T-helper 1 cell treated with Interleukin-12 subunit alpha and Interleukin-12 subunit beta and Interleukin-4 antibody, amounts not matched to agents 30 μg/mL and 1 μg/mL, for 36 hours (primary cell): Measurements from ENCODE around the gene VWF.
"Not testable (repeated sequence)": the region's sequence is repeated elsewhere in the genome, so short reads cannot be mapped to it uniquely, and the experiment has no call there.

Experiments
- H3K27ac Mint-ChIP-seq: one replicate; pipeline ENCODE4 v1.8.0; 2021; ENCODE audit warnings: mild to moderate bottlenecking, mixed read lengths
- H3K27me3 Mint-ChIP-seq: one replicate; pipeline ENCODE4 v1.8.0; 2021; ENCODE audit warnings: low read depth, mixed read lengths
- H3K36me3 Mint-ChIP-seq: one replicate; pipeline ENCODE4 v1.8.0; 2021; ENCODE audit warnings: low read depth, mixed read lengths
- H3K4me1 Mint-ChIP-seq: one replicate; pipeline ENCODE4 v1.8.0; 2021; ENCODE audit warnings: low read depth, mixed read lengths
- H3K4me3 Mint-ChIP-seq: one replicate; pipeline ENCODE4 v1.8.0; 2021; ENCODE audit warnings: mild to moderate bottlenecking, moderate library complexity, mixed read lengths
- H3K9me3 Mint-ChIP-seq: one replicate; pipeline ENCODE4 v1.8.0; 2021; ENCODE audit warnings: mixed read lengths

The VWF gene

DNA sequence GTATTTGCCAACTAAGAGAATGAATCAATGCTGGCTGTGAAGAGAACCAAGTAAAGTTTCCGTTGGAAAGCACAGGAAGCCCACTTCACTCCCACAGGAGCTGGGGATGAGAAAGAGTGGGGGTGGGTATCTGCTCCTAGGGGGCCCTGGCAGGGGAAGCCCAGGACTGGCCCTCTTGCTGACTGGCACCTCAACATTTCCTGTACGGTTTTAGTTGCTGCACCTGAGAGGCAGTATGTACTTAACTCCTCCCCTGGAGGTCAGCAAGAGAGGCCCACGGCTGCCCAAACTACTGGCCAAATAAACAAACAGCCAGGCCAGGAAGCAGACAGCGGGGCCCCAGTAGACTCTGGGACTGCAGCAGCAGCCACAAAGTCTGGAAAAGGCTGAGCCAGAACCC is 33.8 kb upstream of the VWF start:
- Mint-ChIP-seq H3K4me3 (no peak overlapping the region), H3K36me3 (no peaks in the 10 kb centered on the region), H3K4me1 (no peaks in the 10 kb centered on the region), H3K9me3 (no peaks in the 10 kb centered on the region), H3K27ac (no peak overlapping the region), H3K27me3 (peaks cover 4% of the 10 kb centered on the region)

- peaks cover 4% of the 10 kb centered on the region for H3K27me3 Mint-ChIP-seq
- no peak overlapping the region for H3K27ac Mint-ChIP-seq
- H3K9me3 Mint-ChIP-seq: no peaks in the 10 kb centered on the region
- no peaks in the 10 kb centered on the region for H3K4me1 Mint-ChIP-seq
- no peak overlapping the region for H3K4me3 Mint-ChIP-seq
- H3K36me3 Mint-ChIP-seq: no peaks in the 10 kb centered on the region
These were observed 33.0 kb upstream of the VWF start for GRCh38 chr12:6157482-6157881.

- Mint-ChIP-seq H3K4me3 (no peak overlapping the region), H3K4me1 (no peaks in the 10 kb centered on the region), H3K9me3 (no peaks in the 10 kb centered on the region), H3K27ac (no peak overlapping the region), H3K27me3 (peaks cover 4% of the 10 kb centered on the region), H3K36me3 (no peaks in the 10 kb centered on the region)
These were observed 30.4 kb upstream of the VWF start for GRCh38 chr12:6154730-6155459.

- H3K27ac Mint-ChIP-seq: not testable (repeated sequence)
These were observed 24.3 kb upstream of the VWF start for GRCh38 chr12:6148722-6149121.

GRCh38 chr12:6148061-6148460 is 23.6 kb upstream of the VWF start:
- Mint-ChIP-seq H3K27ac (no peak overlapping the region), H3K36me3 (no peaks in the 10 kb centered on the region), H3K27me3 (no peaks in the 10 kb centered on the region), H3K4me1 (peaks cover 3% of the 10 kb centered on the region), H3K4me3 (no peak overlapping the region), H3K9me3 (no peaks in the 10 kb centered on the region)

More at GRCh38 chr12:6148722-6149121, 24.3 kb upstream of the VWF start:
- not testable (repeated sequence) for H3K9me3 Mint-ChIP-seq, H3K27me3 Mint-ChIP-seq, H3K4me3 Mint-ChIP-seq, H3K4me1 Mint-ChIP-seq, H3K36me3 Mint-ChIP-seq

DNA sequence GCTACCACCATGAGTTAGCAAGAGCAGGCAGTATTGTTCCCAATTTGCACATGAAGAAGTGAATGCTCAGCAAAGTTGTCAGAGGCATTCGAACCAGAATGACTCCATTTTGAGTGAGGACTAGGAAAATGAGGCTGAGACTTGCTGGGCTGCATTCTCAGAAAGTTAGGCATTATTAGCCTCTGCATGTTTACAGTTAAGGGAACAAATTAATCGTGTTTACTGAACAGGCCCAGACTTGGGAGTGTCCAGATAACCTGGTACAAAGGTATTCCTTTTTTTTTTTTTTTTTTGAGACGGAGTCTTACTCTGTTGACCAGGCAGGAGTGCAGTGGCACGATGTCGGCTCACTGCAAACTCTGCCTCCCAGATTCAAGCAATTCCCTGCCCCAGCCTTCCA is 22.5 kb upstream of the VWF start:
- no peaks in the 10 kb centered on the region for H3K9me3 Mint-ChIP-seq
- H3K27me3 Mint-ChIP-seq: no peaks in the 10 kb centered on the region
- no peaks in the 10 kb centered on the region for H3K36me3 Mint-ChIP-seq
- H3K4me3 Mint-ChIP-seq: no peak overlapping the region
- H3K27ac Mint-ChIP-seq: no peak overlapping the region
- peaks cover 3% of the 10 kb centered on the region for H3K4me1 Mint-ChIP-seq

DNA sequence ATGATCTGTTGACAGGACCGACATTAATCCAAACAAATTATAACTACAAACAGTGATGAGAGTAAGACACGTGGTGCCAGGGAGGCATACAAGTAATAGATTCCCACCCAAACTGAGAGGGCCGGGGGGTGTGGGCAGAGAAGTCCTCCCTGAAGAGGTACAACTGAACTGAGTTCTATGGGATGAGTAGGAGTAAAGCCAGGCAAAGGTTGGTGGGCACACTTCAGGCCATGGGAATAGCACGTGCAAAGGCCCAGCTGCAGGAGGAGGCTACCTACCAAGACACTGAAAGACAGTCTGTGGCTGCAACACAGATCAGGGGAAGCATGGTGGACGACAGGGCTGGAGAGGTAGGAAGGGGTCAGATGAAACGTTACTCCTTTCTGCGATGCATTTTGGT is 22.0 kb upstream of the VWF start:
- H3K4me3 Mint-ChIP-seq: no peak overlapping the region
- H3K36me3 Mint-ChIP-seq: no peaks in the 10 kb centered on the region
- no peak overlapping the region for H3K27ac Mint-ChIP-seq
- peaks cover 5% of the 10 kb centered on the region for H3K4me1 Mint-ChIP-seq
- H3K27me3 Mint-ChIP-seq: no peaks in the 10 kb centered on the region
- no peaks in the 10 kb centered on the region for H3K9me3 Mint-ChIP-seq

GRCh38 chr12:6145564-6145963 is 21.1 kb upstream of the VWF start:
- Mint-ChIP-seq H3K27me3 (no peaks in the 10 kb centered on the region), H3K27ac (no peak overlapping the region), H3K9me3 (peaks cover 7% of the 10 kb centered on the region), H3K4me3 (no peak overlapping the region), H3K4me1 (peaks cover 14% of the 10 kb centered on the region), H3K36me3 (peaks cover 3% of the 10 kb centered on the region)

GRCh38 chr12:6143303-6143675 is 18.8 kb upstream of the VWF start:
- Mint-ChIP-seq H3K4me1 (peaks cover 25% of the 10 kb centered on the region), H3K36me3 (peaks cover 3% of the 10 kb centered on the region), H3K9me3 (peaks cover 9% of the 10 kb centered on the region), H3K4me3 (no peak overlapping the region), H3K27ac (no peak overlapping the region), H3K27me3 (no peaks in the 10 kb centered on the region)

GRCh38 chr12:6142368-6143302 is 18.2 kb upstream of the VWF start:
- not testable (repeated sequence) for H3K4me3 Mint-ChIP-seq, H3K27me3 Mint-ChIP-seq
- peaks cover 25% of the 10 kb centered on the region for H3K4me1 Mint-ChIP-seq

DNA sequence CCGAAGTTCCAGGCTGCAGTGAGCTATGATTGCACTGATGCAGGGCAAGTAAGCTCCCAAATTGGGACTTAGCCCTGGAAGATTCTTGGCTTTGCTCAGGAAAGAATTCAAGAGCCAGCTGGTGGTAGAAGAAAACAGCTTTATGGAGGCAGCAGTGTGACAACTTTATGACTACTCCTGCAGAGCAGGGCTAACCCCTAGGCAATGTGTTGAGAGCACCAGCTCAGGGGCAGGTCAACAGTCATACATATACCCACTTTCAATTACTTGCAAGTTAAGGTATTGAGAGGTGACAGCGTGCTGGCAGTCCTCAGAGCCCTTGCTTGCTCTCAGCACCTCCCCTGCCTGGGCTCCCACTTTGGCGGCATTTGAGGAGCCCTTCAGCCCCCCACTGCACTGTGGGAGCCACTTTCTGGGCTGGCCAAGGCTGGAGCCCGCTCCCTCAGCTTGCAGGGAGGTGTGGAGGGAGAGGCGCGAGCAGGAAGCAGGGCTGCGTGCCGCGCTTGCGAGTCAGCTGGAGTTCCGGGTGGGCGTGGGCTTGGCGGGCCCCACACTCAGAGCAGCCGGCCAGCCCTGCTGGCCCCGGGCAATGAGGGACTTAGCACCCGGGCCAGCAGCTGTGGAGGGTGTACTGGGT is 17.4 kb upstream of the VWF start:
- not testable (repeated sequence) for H3K9me3 Mint-ChIP-seq, H3K27me3 Mint-ChIP-seq, H3K36me3 Mint-ChIP-seq, H3K4me3 Mint-ChIP-seq
- H3K27ac Mint-ChIP-seq: peak overlapping the region; percentile 88
- H3K4me1 Mint-ChIP-seq: peaks cover 25% of the 10 kb centered on the region

More at GRCh38 chr12:6142368-6143302, 18.2 kb upstream of the VWF start:
- not testable (repeated sequence) for H3K27ac Mint-ChIP-seq, H3K9me3 Mint-ChIP-seq, H3K36me3 Mint-ChIP-seq

DNA sequence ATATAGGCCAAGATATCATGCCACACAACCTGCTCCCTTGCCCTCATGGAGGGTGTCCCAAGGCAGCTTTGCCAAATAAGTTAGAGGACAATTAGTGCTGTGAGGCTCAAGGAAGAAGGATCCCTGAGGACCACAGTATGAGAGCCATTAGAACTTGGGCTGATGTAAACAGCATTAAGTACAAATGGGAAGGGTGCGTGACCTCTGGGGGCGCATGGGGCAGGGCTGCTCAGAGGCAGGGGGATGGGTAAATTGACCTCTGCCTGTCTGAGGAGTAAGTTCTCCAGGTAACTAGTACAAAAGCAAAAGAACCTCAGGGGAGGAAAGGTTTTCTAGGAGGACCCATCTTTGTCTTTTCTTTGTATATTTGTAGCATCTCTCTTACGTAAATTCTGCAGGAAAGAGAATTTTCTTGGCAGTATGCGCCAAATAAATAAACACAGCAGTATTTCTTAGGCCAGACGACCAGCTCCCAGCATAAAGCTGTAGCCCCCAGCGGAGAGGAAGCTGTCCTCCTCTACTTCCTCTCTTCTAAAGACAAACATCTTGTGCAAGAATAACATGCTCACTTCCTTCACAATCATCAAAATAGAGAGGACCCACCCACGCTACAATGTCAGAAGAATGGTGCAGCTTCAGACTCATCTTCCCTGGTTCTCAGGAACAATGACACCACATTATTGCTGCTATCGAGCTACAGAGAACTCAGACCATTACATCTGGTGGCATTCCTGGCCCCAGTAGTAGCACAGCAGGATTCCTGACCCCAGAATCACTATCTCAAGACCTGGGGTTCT is 16.4 kb upstream of the VWF start:
- H3K36me3 Mint-ChIP-seq: peaks cover 3% of the 10 kb centered on the region
- H3K27ac Mint-ChIP-seq: peak overlapping the region; percentile 88
- no peaks in the 10 kb centered on the region for H3K27me3 Mint-ChIP-seq
- H3K4me3 Mint-ChIP-seq: peak overlapping the region; percentile 28
- peaks cover 9% of the 10 kb centered on the region for H3K9me3 Mint-ChIP-seq
- H3K4me1 Mint-ChIP-seq: peaks cover 27% of the 10 kb centered on the region

DNA sequence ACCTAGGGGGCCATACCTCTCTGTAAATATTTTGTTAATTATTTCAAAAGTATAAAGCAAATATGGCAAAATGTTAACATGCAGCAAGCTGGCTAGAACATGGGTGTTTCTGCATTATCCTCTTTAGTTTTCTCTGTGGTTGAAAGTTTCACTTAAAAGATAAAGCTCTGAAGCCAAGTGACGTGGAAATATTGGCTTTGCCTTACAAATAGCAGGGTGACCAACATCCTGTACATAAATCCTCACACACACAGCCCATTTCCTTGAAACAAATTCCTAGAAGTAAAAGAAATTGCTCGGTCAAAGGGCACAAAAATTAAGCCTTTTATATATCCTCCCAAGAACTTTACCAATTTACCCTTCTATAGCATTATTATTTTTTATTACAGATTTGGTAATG is 10.6 kb upstream of the VWF start:
- Mint-ChIP-seq H3K4me1 (peaks cover 8% of the 10 kb centered on the region), H3K27ac (no peak overlapping the region), H3K36me3 (no peaks in the 10 kb centered on the region), H3K9me3 (no peaks in the 10 kb centered on the region), H3K4me3 (no peak overlapping the region), H3K27me3 (no peaks in the 10 kb centered on the region)

DNA sequence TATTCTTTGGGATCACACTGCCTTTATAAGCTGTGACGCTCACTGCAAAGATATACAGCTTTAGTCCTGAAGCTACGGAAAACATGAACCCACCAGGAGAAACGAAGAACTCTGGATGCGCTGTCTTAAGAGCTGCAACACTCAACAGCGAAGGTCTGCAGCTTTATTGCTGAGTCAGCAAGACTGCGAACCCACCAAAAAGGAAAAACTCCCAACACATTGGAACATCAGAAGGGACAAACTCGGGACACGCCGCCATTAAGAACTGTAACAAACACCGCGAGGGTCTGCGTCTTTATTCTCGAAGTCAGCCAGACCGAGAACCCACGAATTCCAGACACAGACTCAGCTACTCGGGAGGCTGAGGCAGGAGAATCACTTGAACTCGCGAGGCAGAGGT is 9.2 kb upstream of the VWF start:
- peaks cover 2% of the 10 kb centered on the region for H3K4me1 Mint-ChIP-seq
- H3K9me3 Mint-ChIP-seq: no peaks in the 10 kb centered on the region
- no peak overlapping the region for H3K27ac Mint-ChIP-seq
- no peaks in the 10 kb centered on the region for H3K36me3 Mint-ChIP-seq
- no peaks in the 10 kb centered on the region for H3K27me3 Mint-ChIP-seq
- H3K4me3 Mint-ChIP-seq: no peak overlapping the region
